IMR-90 (cell line): Measurements from ENCODE around the gene ZNF385D.

ENCODE experiments used
- BHLHE40 ChIP-seq: fragments of 150-350 bp; IDR thresholded peaks from 2 replicates; pipeline ENCODE4 v1.6.1; 2016; ENCODE audit warnings: mild to moderate bottlenecking, low read depth, low read length
- CEBPB ChIP-seq: IDR thresholded peaks from 2 replicates; pipeline ENCODE4 v1.6.1; 2012; ENCODE audit warnings: low read depth, low read length, improper control_type of control experiment
- CHD1 ChIP-seq: IDR thresholded peaks from 2 replicates; pipeline ENCODE4 v1.6.1; 2012; ENCODE audit warnings: low read depth, low read length, improper control_type of control experiment
- MAFK ChIP-seq: IDR thresholded peaks from 2 replicates; pipeline ENCODE4 v1.6.1; 2012; ENCODE audit warnings: low read depth, low read length, improper control_type of control experiment
- MAZ ChIP-seq: IDR thresholded peaks from 2 replicates; pipeline ENCODE4 v1.6.1; 2012; ENCODE audit warnings: low read depth, mild to moderate bottlenecking, low read length, improper control_type of control experiment, moderate library complexity, borderline replicate concordance
- MXI1 ChIP-seq: IDR thresholded peaks from 2 replicates; pipeline ENCODE4 v1.6.1; 2012; ENCODE audit warnings: low read depth, mild to moderate bottlenecking, low read length, moderate library complexity, borderline replicate concordance
- NFE2L2 ChIP-seq: fragments of 150-350 bp; IDR thresholded peaks from 2 replicates; pipeline ENCODE4 v1.6.1; 2016; ENCODE audit warnings: low read depth, mild to moderate bottlenecking, low read length
- POLR2A ChIP-seq: IDR thresholded peaks from 2 replicates; pipeline ENCODE4 v1.6.1; 2012; ENCODE audit warnings: mild to moderate bottlenecking, low read depth, low read length
- RAD21 ChIP-seq: IDR thresholded peaks from 2 replicates; pipeline ENCODE4 v1.6.1; 2012; ENCODE audit warnings: low read length, improper control_type of control experiment
- RFX5 ChIP-seq: IDR thresholded peaks from 2 replicates; pipeline ENCODE4 v1.8.0; 2012; ENCODE audit warnings: low read depth, mild to moderate bottlenecking, low read length, moderate library complexity
- SMC3 ChIP-seq: fragments of 150-350 bp; IDR thresholded peaks from 2 replicates; pipeline ENCODE4 v1.6.1; 2016; ENCODE audit warnings: low read depth, mild to moderate bottlenecking, antibody characterized with exemption, low read length, moderate library complexity
- TF ChIP-seq, protein P1 (sequence below): conservative IDR thresholded peaks from 2 replicates; pipeline ENCODE4 v1.5.1; 2012; ENCODE audit warnings: mild to moderate bottlenecking, low read depth, low read length, improper control_type of control experiment
- TF ChIP-seq, protein P2 (sequence below): fragments of 150-350 bp; IDR thresholded peaks from 2 replicates; pipeline ENCODE4 v1.6.1; 2017; ENCODE audit warnings: mild to moderate bottlenecking, antibody characterized with exemption, low read length, low read depth

GRCh38 chr3:21433751-21434150, 317.3 kb downstream of the ZNF385D start:
- no peak for TF ChIP-seq POLR2A
- no peak for TF ChIP-seq MAZ
- TF ChIP-seq, protein P1, sequence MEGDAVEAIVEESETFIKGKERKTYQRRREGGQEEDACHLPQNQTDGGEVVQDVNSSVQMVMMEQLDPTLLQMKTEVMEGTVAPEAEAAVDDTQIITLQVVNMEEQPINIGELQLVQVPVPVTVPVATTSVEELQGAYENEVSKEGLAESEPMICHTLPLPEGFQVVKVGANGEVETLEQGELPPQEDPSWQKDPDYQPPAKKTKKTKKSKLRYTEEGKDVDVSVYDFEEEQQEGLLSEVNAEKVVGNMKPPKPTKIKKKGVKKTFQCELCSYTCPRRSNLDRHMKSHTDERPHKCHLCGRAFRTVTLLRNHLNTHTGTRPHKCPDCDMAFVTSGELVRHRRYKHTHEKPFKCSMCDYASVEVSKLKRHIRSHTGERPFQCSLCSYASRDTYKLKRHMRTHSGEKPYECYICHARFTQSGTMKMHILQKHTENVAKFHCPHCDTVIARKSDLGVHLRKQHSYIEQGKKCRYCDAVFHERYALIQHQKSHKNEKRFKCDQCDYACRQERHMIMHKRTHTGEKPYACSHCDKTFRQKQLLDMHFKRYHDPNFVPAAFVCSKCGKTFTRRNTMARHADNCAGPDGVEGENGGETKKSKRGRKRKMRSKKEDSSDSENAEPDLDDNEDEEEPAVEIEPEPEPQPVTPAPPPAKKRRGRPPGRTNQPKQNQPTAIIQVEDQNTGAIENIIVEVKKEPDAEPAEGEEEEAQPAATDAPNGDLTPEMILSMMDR, result no peak
- TF ChIP-seq MXI1, result no peak
- no peak for TF ChIP-seq RFX5
- no peak for TF ChIP-seq RAD21
- TF ChIP-seq, protein P2, sequence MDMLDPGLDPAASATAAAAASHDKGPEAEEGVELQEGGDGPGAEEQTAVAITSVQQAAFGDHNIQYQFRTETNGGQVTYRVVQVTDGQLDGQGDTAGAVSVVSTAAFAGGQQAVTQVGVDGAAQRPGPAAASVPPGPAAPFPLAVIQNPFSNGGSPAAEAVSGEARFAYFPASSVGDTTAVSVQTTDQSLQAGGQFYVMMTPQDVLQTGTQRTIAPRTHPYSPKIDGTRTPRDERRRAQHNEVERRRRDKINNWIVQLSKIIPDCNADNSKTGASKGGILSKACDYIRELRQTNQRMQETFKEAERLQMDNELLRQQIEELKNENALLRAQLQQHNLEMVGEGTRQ, result no peak
- TF ChIP-seq CEBPB, result no peak
- TF ChIP-seq MAFK, result no peak
- TF ChIP-seq BHLHE40, result no peak
- no peak for TF ChIP-seq SMC3
- TF ChIP-seq CHD1, result no peak
- no peak for TF ChIP-seq NFE2L2
